Measurements from ENCODE around the gene MCRIP2.

DNA sequence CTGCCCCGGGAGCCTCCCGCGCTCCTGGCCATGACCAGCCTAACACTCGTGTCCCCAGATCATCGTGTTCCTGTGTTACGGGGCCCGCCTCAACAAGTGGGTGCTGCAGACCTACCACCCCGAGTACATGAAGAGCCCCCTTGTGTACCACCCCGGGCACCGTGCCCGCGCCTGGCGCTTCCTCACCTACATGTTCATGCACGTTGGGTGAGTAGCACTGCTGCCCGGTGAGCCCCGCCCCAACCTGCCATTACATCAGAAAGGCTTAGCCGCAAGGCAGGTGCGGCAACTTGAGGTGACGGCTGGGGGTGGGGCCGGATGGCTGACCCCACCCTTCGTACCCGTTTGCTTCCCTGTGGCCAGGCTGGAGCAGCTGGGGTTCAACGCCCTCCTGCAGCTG is 35.3 kb downstream of the MCRIP2 start:
- TF ChIP-seq, protein P1, sequence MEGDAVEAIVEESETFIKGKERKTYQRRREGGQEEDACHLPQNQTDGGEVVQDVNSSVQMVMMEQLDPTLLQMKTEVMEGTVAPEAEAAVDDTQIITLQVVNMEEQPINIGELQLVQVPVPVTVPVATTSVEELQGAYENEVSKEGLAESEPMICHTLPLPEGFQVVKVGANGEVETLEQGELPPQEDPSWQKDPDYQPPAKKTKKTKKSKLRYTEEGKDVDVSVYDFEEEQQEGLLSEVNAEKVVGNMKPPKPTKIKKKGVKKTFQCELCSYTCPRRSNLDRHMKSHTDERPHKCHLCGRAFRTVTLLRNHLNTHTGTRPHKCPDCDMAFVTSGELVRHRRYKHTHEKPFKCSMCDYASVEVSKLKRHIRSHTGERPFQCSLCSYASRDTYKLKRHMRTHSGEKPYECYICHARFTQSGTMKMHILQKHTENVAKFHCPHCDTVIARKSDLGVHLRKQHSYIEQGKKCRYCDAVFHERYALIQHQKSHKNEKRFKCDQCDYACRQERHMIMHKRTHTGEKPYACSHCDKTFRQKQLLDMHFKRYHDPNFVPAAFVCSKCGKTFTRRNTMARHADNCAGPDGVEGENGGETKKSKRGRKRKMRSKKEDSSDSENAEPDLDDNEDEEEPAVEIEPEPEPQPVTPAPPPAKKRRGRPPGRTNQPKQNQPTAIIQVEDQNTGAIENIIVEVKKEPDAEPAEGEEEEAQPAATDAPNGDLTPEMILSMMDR (IDR thresholded peaks at IDR 0.05), result no peak
- no peak for TF ChIP-seq POLR2A (IDR thresholded peaks at IDR 0.05)
